ENCODE data around the gene ANKRD10.

ANKRD10 gene

GRCh38 chr13:110894086-110894485 is 20.8 kb downstream of the ANKRD10 start:
- TF ChIP-seq CTCF (IDR thresholded peaks at IDR 0.05; ENCODE audit: low read depth, low read length), result no peak
- no peak for DNase-seq (ENCODE audit: extremely low read depth, low read depth)

GRCh38 chr13:110893571-110893970 is 21.3 kb downstream of the ANKRD10 start:
- no peak for DNase-seq (ENCODE audit: extremely low read depth, low read depth)
- no peak for TF ChIP-seq CTCF (IDR thresholded peaks at IDR 0.05; ENCODE audit: low read depth, low read length)

GRCh38 chr13:110890279-110891165 is 24.3 kb downstream of the ANKRD10 start:
- no peak for TF ChIP-seq CTCF (IDR thresholded peaks at IDR 0.05; ENCODE audit: low read depth, low read length)
- no peak for DNase-seq (ENCODE audit: extremely low read depth, low read depth)

GRCh38 chr13:110888390-110888789 is 26.5 kb downstream of the ANKRD10 start:
- no peak for DNase-seq (ENCODE audit: extremely low read depth, low read depth)
- no peak for TF ChIP-seq CTCF (IDR thresholded peaks at IDR 0.05; ENCODE audit: low read depth, low read length)

- no peak for DNase-seq (ENCODE audit: extremely low read depth, low read depth)
- TF ChIP-seq CTCF (IDR thresholded peaks at IDR 0.05; ENCODE audit: low read depth, low read length), result no peak
Observed at GRCh38 chr13:110887597-110888333, 27.1 kb downstream of the ANKRD10 start.

GRCh38 chr13:110886870-110887596 is 27.8 kb downstream of the ANKRD10 start:
- TF ChIP-seq CTCF (IDR thresholded peaks at IDR 0.05; ENCODE audit: low read depth, low read length), result no peak
- no peak for DNase-seq (ENCODE audit: extremely low read depth, low read depth)

Data from AG09319 (cell line).